Left forelimb (tissue), 1 donor: ENCODE data around the gene PCDHA6.
"Not testable (repeated sequence)": the region's sequence is repeated elsewhere in the genome, so short reads cannot be mapped to it uniquely, and the experiment has no call there.

Experiments
- DNase-seq: peaks from one replicate; pipeline ENCODE4 v3.0.0-alpha.2; 2018; ENCODE audit warnings: low spot score

PCDHA6 gene

DNA sequence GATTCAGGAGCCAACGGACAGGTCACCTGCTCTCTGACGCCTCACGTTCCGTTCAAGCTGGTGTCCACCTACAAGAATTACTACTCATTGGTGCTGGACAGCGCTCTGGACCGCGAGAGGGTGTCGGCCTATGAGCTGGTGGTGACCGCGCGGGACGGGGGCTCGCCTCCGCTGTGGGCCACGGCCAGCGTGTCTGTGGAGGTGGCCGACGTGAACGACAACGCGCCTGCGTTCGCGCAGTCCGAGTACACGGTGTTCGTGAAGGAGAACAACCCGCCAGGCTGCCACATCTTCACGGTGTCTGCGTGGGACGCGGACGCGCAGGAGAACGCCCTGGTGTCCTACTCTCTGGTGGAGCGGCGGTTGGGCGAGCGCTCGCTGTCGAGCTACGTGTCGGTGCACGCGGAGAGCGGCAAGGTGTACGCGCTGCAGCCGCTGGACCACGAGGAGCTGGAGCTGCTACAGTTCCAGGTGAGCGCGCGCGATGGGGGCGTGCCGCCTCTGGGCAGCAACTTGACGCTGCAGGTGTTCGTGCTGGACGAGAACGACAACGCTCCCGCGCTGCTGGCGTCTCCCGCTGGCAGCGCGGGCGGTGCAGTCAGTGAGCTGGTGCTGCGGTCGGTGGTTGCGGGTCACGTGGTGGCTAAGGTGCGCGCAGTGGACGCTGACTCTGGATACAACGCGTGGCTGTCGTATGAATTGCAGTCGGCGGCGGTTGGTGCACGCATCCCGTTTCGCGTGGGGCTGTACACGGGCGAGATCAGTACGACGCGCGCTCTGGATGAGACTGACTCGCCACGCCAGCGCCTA is 29.6 kb downstream of the PCDHA6 start:
- no peak for DNase-seq

- DNase-seq: no peak
Observed at GRCh38 chr5:140857987-140858240, 30.2 kb downstream of the PCDHA6 start.

DNA sequence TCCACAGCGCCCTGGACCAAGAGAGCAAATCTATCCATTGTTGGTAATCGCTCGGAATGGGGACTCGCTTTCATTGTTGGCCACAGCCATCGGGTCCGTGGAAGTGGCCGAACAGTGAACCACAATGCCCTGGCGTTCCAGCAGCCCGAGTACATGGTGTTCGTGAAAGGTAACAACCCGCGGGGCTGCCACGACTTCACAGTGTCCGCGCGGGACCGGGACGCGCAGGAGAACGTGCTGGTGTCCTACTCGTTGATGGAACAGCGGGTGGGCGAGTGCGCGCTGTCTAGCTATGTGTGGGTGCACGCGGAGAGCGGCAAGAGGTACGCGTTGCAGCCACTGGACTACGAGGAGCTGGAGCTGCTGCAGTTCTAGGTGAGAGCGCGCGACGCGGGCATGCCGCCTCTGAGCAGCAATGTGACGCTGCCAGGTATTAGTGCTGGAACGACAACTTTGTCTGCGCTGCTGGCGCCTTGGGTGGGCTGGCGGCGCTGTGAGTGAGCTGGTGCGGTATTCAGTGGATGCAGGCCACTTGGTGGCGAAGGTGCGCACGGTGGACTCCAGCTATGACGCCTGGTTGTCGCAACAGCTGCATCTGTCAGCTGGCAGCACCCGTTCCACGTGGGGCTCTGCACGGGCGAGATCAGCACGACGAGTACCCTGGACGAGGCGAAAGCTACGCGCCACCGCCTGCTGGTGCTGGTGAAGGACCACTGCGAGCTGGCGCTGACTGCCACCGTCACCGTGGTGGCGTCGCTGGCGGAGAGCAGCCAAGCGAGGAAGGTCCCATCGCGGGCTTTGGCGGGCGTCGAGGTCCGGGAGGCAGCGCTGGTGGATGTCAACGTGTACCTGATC is 34.9 kb downstream of the PCDHA6 start:
- DNase-seq: no peak

DNA sequence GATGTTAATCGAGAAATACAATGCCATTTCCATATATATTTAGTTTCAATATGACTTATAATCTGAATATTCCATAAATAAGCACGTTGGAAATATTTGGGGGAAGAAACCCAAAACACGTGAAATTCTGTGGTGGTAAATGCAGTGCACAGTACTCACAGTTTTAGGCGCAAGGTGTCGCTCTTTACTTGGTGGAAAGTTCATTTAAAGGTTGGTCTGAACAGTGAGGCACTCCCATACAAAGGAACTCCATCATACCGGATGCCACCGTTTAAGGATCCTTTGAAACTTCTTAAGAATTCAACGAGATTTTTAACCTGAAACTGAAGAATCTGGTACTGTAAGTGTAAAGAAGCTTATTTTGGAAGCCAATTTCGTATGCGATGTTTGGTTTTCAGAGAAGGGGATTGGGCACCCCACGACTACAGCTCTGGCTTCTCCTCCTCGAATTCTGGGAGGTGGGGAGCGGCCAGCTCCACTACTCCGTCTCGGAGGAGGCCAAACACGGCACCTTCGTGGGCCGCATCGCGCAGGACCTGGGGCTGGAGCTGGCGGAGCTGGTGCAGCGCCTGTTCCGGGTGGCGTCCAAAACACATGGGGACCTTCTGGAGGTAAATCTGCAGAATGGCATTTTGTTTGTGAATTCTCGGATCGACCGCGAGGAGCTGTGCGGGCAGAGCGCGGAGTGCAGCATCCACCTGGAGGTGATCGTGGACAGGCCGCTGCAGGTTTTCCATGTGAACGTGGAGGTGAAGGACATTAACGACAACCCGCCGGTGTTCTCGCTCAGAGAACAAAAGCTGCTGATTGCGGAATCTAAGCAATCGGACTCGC is 41.2 kb downstream of the PCDHA6 start, which contains the start of gene PCDHA11:
Gene PCDHA11 (plus strand): TSS at position 237 of the 834 bp plus-strand sequence. CDS start 147 bp downstream, at position 384.
- no peak for DNase-seq

GRCh38 chr5:140869555-140869886 is 41.8 kb downstream of the PCDHA6 start:
- no peak for DNase-seq

GRCh38 chr5:140870221-140871201 is 42.8 kb downstream of the PCDHA6 start:
- DNase-seq: no peak

DNA sequence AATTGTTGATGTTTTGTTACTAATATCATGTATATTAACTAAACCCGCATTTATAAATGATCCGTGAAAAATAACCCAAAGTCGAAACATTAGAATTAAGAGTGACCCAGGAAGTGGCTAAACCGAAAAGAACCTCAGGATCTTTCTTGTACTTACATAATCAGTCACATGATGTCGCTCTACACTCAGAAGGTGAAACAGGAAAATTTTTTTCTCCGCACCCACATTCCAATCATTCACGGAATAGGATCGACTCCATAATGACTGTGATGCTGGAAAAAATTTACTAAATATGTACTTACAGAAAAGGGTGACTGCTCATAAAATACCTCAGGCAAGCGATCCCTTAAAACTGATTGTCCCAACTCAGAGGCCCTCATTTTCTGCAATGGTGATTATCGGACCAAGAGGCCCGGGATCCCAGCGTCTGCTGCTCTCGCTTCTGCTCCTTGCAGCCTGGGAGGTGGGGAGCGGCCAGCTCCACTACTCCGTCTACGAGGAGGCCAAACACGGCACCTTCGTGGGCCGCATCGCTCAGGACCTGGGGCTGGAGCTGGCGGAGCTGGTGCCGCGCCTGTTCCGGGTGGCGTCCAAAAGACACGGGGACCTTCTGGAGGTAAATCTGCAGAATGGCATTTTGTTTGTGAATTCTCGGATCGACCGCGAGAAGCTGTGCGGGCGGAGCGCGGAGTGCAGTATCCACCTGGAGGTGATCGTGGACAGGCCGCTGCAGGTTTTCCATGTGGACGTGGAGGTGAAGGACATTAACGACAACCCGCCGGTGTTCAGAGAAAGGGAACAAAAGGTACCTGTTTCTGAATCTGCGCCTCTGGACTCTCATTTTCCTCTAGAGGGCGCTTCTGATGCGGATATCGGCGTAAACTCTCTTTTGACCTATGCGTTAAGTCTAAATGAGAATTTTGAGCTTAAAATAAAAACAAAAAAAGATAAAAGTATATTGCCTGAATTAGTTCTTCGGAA is 47.6 kb downstream of the PCDHA6 start, which contains the start of gene PCDHA12:
Gene PCDHA12 (plus strand): TSS at position 224 of the 981 bp plus-strand sequence. CDS start 165 bp downstream, at position 389.
- no peak for DNase-seq

DNA sequence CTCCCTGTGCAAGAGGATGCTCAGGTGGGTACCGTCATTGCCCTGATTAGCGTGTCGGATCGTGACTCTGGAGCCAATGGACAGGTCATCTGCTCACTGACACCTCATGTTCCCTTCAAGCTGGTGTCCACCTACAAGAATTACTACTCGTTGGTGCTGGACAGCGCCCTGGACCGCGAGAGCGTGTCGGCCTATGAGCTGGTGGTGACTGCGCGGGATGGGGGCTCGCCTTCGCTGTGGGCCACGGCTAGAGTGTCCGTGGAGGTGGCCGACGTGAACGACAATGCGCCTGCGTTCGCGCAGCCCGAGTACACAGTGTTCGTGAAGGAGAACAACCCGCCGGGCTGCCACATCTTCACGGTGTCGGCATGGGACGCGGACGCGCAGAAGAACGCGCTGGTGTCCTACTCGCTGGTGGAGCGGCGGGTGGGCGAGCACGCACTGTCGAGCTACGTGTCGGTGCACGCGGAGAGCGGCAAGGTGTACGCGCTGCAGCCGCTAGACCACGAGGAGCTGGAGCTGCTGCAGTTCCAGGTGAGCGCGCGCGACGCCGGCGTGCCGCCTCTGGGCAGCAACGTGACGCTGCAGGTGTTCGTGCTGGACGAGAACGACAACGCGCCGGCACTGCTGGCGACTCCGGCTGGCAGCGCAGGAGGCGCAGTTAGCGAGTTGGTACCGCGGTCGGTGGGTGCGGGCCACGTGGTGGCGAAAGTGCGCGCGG is 48.9 kb downstream of the PCDHA6 start:
- not testable (repeated sequence) for DNase-seq

DNA sequence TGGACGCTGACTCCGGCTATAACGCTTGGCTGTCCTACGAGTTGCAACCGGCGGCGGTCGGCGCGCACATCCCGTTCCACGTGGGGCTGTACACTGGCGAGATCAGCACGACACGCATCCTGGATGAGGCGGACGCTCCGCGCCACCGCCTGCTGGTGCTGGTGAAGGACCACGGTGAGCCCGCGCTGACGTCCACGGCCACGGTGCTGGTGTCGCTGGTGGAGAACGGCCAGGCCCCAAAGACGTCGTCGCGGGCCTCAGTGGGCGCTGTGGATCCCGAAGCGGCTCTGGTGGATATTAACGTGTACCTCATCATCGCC is 49.5 kb downstream of the PCDHA6 start:
- DNase-seq: no peak
